ENCODE measurements around the gene PIM1. TPM values are rescaled to one million over a fixed set of nuclear protein-coding genes. Genes with fewer than 3 reads are reported as not detected.

The PIM1 gene
- total and polyA plus RNA-seq, 9 of the 15 experiments (the other 6 are each of a cell fraction or from before 2014, with no cell fraction given), result 19.0 to 789 (median 212) TPM

GRCh38 chr6:37182736-37183590 lies 13.0 kb downstream of the PIM1 start (continued):
- TF ChIP-seq ZNF449 (CRISPR knock-in tag; IDR thresholded peaks at IDR 0.05), result no peak
- TF ChIP-seq SMC3 (conservative IDR thresholded peaks at IDR 0.05; ENCODE audit: insufficient read depth, low read depth, low read length), result no peak; the same call in 1 of the 2 replicates
- peak; percentile 84 for TF ChIP-seq FOXM1 (IDR thresholded peaks at IDR 0.05; ENCODE audit: low read depth)
- TF ChIP-seq FOXM1 (CRISPR knock-in tag; IDR thresholded peaks at IDR 0.05; ENCODE audit: low read depth), result no peak
- TF ChIP-seq ELK3 (CRISPR knock-in tag; IDR thresholded peaks at IDR 0.05), result no peak
- TF ChIP-seq, protein P1, sequence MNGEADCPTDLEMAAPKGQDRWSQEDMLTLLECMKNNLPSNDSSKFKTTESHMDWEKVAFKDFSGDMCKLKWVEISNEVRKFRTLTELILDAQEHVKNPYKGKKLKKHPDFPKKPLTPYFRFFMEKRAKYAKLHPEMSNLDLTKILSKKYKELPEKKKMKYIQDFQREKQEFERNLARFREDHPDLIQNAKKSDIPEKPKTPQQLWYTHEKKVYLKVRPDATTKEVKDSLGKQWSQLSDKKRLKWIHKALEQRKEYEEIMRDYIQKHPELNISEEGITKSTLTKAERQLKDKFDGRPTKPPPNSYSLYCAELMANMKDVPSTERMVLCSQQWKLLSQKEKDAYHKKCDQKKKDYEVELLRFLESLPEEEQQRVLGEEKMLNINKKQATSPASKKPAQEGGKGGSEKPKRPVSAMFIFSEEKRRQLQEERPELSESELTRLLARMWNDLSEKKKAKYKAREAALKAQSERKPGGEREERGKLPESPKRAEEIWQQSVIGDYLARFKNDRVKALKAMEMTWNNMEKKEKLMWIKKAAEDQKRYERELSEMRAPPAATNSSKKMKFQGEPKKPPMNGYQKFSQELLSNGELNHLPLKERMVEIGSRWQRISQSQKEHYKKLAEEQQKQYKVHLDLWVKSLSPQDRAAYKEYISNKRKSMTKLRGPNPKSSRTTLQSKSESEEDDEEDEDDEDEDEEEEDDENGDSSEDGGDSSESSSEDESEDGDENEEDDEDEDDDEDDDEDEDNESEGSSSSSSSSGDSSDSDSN (IDR thresholded peaks at IDR 0.05; ENCODE audit: borderline replicate concordance in 1 of 2, low read depth in 2 of 2, low read length in 2 of 2), result 0 out of 4 replicates have a peak, but pooled peaks of 1 of the 2 experiments have one; percentile 42
- TF ChIP-seq CREB3L1 (IDR thresholded peaks at IDR 0.05; ENCODE audit: borderline replicate concordance, low read depth), result peak; percentile 71; the same call in 1 of the 2 replicates
- TF ChIP-seq NR2C1 (IDR thresholded peaks at IDR 0.05), result peak; percentile 28; the same call in 1 of the 2 replicates
- peak; percentile 71 for TF ChIP-seq NR2C1 (tag; IDR thresholded peaks at IDR 0.05)
- TF ChIP-seq SETDB1 (IDR thresholded peaks at IDR 0.05; ENCODE audit: low read length), result no peak
- no peak for TF ChIP-seq ZNF551 (CRISPR knock-in tag; IDR thresholded peaks at IDR 0.05)
- peak; percentile 73; the same call in 1 of the 2 replicates for TF ChIP-seq POLR2H (tag; IDR thresholded peaks at IDR 0.05; ENCODE audit: low read depth)
- TF ChIP-seq, protein P2, sequence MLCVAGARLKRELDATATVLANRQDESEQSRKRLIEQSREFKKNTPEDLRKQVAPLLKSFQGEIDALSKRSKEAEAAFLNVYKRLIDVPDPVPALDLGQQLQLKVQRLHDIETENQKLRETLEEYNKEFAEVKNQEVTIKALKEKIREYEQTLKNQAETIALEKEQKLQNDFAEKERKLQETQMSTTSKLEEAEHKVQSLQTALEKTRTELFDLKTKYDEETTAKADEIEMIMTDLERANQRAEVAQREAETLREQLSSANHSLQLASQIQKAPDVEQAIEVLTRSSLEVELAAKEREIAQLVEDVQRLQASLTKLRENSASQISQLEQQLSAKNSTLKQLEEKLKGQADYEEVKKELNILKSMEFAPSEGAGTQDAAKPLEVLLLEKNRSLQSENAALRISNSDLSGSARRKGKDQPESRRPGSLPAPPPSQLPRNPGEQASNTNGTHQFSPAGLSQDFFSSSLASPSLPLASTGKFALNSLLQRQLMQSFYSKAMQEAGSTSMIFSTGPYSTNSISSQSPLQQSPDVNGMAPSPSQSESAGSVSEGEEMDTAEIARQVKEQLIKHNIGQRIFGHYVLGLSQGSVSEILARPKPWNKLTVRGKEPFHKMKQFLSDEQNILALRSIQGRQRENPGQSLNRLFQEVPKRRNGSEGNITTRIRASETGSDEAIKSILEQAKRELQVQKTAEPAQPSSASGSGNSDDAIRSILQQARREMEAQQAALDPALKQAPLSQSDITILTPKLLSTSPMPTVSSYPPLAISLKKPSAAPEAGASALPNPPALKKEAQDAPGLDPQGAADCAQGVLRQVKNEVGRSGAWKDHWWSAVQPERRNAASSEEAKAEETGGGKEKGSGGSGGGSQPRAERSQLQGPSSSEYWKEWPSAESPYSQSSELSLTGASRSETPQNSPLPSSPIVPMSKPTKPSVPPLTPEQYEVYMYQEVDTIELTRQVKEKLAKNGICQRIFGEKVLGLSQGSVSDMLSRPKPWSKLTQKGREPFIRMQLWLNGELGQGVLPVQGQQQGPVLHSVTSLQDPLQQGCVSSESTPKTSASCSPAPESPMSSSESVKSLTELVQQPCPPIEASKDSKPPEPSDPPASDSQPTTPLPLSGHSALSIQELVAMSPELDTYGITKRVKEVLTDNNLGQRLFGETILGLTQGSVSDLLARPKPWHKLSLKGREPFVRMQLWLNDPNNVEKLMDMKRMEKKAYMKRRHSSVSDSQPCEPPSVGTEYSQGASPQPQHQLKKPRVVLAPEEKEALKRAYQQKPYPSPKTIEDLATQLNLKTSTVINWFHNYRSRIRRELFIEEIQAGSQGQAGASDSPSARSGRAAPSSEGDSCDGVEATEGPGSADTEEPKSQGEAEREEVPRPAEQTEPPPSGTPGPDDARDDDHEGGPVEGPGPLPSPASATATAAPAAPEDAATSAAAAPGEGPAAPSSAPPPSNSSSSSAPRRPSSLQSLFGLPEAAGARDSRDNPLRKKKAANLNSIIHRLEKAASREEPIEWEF (CRISPR knock-in tag; IDR thresholded peaks at IDR 0.05), result no peak
- TF ChIP-seq STAT5B (CRISPR knock-in tag; IDR thresholded peaks at IDR 0.05), result no peak
